ENCODE data around the gene SBNO2.

The SBNO2 gene

GRCh38 chr19:1173845-1174809 is at the start of gene SBNO2:
SBNO2 (minus strand) TSS chr19:1174268; CDS start chr19:1154276, 19,992 bp downstream.
- DNase-seq (ENCODE audit: low spot score), result peak; percentile 90

DNA sequence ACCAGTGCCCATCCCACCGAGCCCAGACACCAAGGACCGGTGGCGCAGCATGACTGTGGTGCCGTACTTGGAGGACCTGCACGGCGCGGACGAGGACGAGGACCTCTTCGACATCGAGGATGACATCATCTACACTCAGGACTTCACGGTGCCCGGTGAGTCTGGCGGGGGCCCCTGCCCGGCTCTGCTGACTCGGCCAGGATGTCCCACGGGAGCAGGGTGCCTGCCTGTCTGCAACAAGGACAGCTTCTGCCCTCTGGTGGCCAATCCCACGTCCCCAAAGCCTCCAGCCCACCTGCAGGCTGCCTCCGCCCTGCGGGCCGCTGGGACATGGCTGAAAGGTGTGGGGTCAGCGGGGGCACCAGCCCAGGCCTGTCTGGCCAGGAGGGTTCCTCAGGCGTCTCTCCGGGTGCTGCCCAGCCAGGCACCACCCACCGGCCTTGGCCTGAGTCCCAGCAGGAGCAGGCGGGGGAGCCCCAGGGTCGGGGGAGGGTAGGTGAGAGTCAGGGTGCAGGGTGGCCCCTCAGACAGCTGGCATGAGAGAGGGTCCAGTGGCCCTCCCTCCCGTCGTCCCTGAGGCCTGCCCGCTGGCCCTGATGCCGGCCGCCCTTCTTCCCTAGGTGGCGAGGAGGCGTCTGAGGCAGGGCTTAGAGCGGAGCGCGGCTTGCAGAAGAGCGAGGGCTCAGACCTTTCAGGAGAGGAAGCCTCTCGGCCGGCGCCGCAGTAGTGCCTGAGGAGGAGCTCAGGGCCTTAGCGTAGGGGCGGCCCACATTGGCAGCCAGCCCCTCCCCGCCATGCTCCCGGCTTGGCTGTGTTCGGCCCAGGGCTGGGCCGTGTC is 49.2 kb upstream of the SBNO2 start:
- peak; percentile 48 for DNase-seq (ENCODE audit: low spot score)

GRCh38 chr19:1222394-1222793 is 48.3 kb upstream of the SBNO2 start:
- DNase-seq (ENCODE audit: low spot score), result no peak

DNA sequence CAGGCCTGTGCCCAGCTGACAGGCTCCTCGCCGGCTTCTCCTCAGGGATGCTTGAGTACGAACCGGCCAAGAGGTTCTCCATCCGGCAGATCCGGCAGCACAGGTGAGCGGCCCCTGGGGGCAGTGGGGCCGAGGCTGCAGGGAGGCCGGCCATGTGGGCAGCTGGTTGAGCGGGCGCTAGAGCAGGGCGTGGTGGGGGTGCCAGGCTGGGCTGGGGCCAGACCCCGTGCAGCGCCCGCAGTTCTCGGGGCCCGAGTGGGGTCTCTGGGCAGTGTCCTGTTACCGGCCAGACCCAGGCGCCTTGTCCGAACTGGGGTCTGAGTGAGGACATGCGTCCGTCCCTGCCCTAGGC is 47.8 kb upstream of the SBNO2 start:
- no peak for DNase-seq (ENCODE audit: low spot score)

DNA sequence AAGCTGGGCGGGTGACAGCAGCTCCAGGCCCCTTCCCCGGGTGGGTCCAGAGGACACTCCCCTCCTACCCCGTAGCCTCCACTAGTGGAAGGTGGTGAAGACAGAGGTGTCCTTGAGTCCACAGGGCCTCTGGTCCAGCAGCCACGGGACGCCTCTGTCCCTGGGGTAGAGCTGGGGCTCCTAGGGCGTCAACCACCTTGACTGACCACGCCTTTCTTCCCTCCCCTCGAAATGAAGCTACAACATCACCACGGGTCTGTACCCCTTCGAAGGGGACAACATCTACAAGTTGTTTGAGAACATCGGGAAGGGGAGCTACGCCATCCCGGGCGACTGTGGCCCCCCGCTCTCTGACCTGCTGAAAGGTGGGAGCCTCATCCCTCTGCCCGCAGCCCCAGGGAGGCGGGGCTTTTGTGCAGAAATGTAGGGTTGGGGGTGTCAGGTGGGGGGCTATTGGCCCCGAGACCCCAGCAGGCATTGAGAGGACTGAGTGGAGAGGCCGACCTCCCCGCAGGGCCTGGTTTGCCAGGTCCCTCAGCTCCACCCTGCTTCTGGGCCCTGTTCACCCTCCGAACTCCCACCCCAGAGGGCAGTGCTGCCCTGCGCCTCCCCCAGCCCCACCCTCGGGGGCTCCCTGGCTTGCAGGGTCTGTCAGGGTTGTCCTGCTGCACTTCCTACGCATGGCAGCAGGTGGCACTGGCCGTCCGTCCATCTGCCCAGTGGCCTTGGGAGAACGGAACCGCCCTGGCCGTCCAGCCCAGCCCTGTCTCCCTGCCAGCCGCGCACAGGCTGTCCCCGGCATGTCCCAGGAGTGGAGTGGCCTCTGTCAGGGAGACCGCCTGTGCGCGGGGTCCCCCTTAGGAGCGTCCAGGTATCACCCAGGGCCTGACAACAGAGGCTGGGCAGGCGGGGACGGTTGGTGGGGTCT is 47.2 kb upstream of the SBNO2 start:
- no peak for DNase-seq (ENCODE audit: low spot score)

DNA sequence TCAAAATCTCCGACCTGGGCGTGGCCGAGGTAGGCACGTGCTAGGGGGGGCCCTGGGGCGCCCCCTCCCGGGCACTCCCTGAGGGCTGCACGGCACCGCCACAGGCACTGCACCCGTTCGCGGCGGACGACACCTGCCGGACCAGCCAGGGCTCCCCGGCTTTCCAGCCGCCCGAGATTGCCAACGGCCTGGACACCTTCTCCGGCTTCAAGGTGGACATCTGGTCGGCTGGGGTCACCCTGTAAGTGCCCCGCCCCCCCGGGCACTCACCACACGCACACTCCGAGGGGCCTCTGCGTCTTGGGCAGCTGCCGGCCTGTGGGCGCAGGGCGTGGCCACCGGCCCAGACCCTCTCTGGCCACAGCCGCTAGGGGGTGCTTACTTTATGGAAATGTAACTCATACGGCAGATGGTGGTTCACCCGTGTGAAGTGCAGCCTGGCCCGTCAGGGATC is 46.4 kb upstream of the SBNO2 start:
- DNase-seq (ENCODE audit: low spot score), result no peak

DNA sequence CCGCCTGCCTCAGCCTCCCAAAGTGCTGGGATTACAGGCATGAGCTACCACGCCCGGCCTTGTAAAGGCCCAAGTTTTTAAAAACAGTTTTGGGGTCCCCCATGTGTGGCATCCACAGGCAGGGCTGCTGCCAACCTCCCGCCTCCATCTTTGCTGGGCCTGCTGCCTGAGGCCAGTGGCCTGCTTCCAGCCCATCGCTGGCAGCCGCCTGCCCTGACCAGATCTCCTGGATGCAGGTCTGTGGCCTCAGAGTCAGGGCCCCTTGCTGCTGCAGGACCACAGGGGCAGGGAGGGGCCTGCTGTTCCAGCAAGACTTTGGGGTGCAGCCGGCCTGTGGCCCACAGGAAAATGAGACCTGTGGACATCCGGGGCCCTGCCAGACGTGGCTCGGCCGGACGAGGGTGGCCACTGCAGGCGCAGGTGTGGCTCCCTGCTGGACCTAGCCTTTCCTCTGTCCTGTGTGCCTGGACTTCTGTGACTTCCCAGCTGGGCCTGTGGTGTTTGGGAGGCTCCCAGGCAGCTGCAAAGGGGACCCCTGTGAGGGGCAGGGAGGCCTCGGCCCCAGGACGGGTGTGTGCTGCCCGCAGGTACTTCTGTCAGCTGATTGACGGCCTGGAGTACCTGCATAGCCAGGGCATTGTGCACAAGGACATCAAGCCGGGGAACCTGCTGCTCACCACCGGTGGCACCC is 45.9 kb upstream of the SBNO2 start:
- no peak for DNase-seq (ENCODE audit: low spot score)

DNA sequence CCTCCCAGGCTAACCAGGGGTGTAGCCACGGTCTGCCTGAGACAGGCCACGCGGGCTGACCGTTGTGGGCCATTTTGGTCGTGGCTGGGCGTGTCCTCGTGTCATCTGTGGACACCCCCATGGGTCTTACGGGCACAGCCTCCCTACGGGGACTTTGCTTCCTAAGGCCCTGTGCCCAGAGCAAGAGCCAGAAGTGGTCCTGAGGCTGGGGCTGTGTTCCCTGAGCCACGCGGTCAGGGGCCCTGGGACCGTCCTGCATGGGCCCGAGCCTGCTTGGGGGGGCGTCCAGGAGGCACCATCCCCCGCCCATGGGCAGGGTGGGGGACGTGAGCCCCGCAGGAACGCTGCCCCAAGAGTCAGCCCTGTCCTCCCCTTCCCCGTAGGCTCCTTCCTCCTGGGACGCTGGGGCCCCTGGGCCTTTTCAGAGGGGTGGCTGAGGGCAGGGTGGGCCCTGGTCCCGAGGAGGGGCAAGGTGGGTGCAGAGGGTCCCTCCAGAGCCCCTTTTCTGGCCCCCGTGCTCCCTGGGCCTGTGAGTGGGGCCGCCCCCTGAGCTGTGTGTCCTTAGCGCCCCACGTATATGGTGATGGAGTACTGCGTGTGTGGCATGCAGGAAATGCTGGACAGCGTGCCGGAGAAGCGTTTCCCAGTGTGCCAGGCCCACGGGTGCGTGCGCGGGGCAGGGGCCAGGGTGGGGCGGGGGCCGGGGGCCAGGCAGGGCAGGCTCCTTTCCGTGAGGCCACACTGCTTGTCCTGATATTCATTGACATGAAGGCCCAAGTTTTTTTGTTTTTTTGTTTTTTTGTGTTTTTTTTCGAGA is 44.9 kb upstream of the SBNO2 start:
- no peak for DNase-seq (ENCODE audit: low spot score)

DNA sequence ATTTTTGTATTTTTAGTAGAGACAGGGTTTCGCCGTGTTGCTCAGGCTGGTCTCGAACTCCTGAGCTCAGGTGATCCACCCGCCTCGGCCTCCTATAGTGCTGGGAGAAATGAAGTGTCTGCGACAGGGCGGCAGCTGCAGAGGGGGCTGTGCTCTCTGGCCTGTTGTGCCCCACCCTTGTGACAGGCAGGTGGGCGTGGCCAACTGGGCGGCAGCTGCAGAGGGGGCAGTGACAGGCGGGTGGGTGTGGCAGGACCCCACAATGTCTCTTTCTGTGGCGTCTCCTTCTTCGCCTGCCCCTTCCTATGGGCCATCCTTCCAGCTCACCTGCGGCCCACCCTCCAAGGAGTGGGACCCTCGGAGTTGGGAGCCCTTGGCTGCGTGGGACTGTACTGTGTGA is 43.3 kb upstream of the SBNO2 start:
- DNase-seq (ENCODE audit: low spot score), result peak; percentile 72

DNA sequence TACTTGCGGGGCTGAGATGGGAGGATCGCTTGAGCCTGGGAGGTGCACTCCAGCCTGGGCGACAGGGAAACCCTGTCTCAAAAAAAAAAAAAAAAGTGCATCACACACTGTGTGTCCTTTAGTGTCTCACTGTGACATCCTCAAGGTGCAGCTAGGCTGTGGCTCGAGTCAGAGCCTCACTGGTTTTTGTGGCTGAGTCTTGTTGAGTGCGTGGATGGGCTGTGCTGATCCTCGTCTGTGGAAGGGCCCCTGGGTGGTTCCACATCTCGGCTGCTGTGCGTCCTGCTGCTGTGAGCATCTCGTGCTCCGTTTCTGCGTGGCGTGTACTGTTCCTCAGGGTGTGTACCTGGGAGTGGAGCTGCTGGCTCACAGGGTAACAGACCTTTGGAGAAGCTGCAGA is 42.7 kb upstream of the SBNO2 start:
- DNase-seq (ENCODE audit: low spot score), result no peak

DNA sequence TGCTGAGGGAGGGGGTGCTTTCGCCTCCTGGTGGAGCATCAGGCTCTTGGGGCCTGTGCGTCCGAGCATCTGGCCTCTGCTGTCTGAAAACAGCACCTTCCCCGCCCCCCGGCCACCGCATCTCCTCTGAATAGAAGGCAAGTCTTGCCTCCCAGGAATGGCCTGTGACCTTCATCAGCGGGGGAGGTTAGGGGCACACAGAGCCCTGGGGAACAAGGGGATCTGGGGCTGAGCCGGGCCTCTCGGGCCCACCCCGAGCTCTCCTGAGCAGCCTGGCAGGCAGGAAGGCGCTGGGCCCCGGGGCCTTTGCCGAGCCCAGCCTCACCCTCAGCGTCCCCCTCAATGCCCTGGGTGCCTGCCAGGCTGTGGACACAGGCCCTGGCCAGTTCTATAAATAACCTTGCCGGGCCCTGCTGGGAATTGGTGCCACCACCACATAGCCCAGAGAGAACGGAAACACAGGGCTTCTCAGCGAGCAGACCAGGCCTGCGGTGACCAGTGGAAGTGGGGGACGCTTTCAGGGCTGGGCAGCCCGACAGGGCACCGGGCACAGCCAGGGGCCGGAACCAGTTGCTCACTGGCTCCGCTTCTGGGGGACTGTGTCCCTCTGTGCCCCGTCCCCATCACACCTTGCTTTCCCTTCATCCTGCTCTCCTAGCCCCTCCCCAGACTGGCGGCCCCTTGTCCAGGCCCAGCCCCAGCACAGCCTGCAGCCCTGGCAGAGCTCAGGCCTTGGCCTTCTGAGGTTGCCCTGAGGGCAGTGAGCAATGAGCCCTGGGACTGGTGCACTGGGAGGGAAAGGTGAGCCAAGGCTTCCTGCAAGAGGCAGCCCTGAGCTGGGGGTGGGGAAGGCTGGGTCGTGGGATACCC is 41.0 kb upstream of the SBNO2 start:
- DNase-seq (ENCODE audit: low spot score), result no peak

DNA sequence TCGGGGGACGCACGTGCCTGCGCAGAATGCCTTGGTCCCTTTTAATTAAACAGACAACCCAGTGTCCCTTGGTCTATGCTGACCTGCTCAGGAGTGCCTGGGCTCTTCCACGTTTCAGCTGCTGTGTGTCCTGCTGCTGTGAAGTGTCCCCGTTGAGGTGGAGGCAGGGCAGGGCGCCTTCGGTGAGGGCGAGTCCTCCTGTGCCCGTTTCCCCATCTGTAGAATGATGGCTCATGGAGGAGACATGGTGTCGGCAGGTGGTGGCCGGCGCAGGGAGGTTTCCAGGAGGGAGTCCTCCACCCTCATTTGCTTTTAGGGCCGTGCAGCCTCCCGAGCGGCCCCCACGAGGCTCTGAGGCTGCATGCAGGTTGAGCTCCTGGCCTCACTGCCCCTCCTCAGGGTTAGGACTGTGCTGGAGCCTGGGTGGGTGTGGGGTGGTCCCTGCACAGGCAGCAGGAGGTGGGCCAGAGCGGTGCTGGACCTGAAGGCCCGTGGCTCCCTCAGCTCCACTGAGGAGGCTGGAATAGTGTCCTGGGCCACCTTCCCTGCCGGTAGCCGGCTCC is 40.3 kb upstream of the SBNO2 start:
- DNase-seq (ENCODE audit: low spot score), result no peak

- DNase-seq (ENCODE audit: low spot score), result peak; percentile 65
Observed at GRCh38 chr19:1213391-1214286, 39.6 kb upstream of the SBNO2 start.

GRCh38 chr19:1211494-1212234 is 37.6 kb upstream of the SBNO2 start:
- no peak for DNase-seq (ENCODE audit: low spot score)

DNA sequence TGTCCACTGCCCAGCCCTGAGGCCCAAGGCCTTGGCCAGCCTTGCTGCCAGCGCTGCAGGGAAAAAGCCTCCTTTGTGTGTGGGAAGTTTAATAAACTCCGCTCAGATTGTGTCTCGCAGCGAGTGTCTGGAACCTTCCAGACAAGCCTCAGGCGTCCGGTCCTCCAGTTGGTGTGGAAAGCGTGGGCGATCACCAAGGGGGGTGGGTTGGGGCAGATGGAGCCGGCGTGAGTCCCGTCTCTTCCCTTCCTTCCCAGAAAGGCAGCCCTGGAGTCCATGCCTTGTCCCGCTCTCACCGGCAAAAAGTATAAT is 36.1 kb upstream of the SBNO2 start:
- no peak for DNase-seq (ENCODE audit: low spot score)

GRCh38 chr19:1208830-1209229 is 34.8 kb upstream of the SBNO2 start:
- peak; percentile 84 for DNase-seq (ENCODE audit: low spot score)

DNA sequence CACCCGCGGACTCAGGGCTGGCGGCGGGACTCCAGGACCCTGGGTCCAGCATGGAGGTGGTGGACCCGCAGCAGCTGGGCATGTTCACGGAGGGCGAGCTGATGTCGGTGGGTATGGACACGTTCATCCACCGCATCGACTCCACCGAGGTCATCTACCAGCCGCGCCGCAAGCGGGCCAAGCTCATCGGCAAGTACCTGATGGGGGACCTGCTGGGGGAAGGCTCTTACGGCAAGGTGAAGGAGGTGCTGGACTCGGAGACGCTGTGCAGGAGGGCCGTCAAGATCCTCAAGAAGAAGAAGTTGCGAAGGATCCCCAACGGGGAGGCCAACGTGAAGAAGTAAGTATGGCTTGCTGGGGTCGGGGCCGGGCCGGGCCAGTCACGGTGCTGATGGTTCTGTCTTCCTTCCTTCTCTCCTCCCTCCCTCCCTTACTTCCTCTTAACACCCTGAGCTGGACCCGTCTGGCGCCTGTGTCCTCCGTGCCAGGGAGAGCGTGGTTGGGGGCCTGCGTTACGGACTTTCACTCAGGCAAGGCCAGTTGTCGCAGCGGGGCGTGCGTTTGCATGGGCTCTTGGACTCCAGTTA is 32.9 kb upstream of the SBNO2 start:
- DNase-seq (ENCODE audit: low spot score), result no peak

Measured in hematopoietic multipotent progenitor cell treated with erythropoietin and hydrocortisone succinate and interleukin-3 and kit ligand, for 15 days (in vitro differentiated cells).